IMR-90 (cell line): Measurements from ENCODE around the gene IL5RA.

Experiments
- CTCF ChIP-seq: conservative IDR thresholded peaks from 2 replicates; pipeline ENCODE4 v1.5.1; 2012; ENCODE audit warnings: mild to moderate bottlenecking, low read depth, low read length, improper control_type of control experiment
- POLR2A ChIP-seq: IDR thresholded peaks from 2 replicates; pipeline ENCODE4 v1.6.1; 2012; ENCODE audit warnings: mild to moderate bottlenecking, low read depth, low read length
- RAD21 ChIP-seq: IDR thresholded peaks from 2 replicates; pipeline ENCODE4 v1.6.1; 2012; ENCODE audit warnings: low read length, improper control_type of control experiment
- RCOR1 ChIP-seq: IDR thresholded peaks from 2 replicates; pipeline ENCODE4 v1.6.1; 2012; ENCODE audit warnings: mild to moderate bottlenecking, low read length, improper control_type of control experiment; ENCODE audit not compliant: insufficient replicate concordance
- RFX5 ChIP-seq: IDR thresholded peaks from 2 replicates; pipeline ENCODE4 v1.8.0; 2012; ENCODE audit warnings: low read depth, mild to moderate bottlenecking, low read length, moderate library complexity

DNA sequence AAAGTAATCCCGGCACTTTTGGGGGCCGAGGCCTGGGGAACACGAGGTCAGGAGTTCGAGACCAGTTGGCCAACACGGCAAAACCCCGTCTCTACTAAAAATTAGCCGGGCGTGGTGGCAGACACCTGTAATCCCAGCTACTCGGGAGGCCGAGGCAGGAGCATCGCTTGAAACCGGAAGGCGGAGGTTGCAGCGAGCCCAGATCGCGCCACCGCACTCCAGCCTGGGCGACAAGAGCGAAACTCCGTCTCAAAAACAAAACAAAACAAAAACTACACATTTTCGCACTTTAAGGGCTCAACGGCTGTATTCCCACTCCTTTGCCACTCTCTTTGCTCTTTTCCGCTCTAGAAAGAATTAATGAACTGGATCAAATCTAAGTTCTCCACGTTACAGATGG is 15.8 kb upstream of the IL5RA start:
- TF ChIP-seq CTCF (no peak), RFX5 (no peak), RAD21 (no peak), RCOR1 (no peak), POLR2A (no peak)
